ENCODE results near the gene LRCOL1. TPM values are rescaled to one million over a fixed set of nuclear protein-coding genes. Genes with fewer than 3 reads are reported as not detected.

LRCOL1 gene
- total RNA-seq, 6 experiments from 2014 or later: 0.61 to 13.1 (median 6.8) TPM

GRCh38 chr12:132608231-132609171 lies 1.9 kb downstream of the LRCOL1 start:
- DNase-seq (peak; percentile 88 to 94 (median 91)), ATAC-seq (peak; percentile 71 to 77 (median 74))
- 15% methylated on average over 19 of the region's 25 CpGs for WGBS (ENCODE audit: insufficient coverage, low coverage, low lambda C conversion rate, missing lambda C conversion rate)
- TF ChIP-seq POLR2A (IDR thresholded peaks at IDR 0.05) (peak; percentile 69), CTCF (IDR thresholded peaks at IDR 0.05) (no peak)
- Histone ChIP-seq H3K27me3 (no peaks in the 10 kb centered on the region), H3K4me1 (peaks cover 0 to 51% (median 20%) of the 10 kb centered on the region in 4 donors), H3K27ac (peak overlapping the region; percentile 72 to 87 (median 86)), H3K9me3 (no peaks in the 10 kb centered on the region), H3K36me3 (no peaks in the 10 kb centered on the region), H3K4me3 (no peak overlapping the region)
- intact Hi-C loops (cut with DNase I): no loop called here

GRCh38 chr12:132606927-132607326 lies 3.5 kb downstream of the LRCOL1 start:
- 98% methylated on average over 5 of the region's 19 CpGs for WGBS (ENCODE audit: insufficient coverage, low coverage, low lambda C conversion rate, missing lambda C conversion rate)
- Histone ChIP-seq H3K27me3 (no peaks in the 10 kb centered on the region), H3K36me3 (no peaks in the 10 kb centered on the region), H3K9me3 (no peaks in the 10 kb centered on the region), H3K4me1 (peaks cover 0 to 51% (median 20%) of the 10 kb centered on the region in 4 donors), H3K27ac (no peak overlapping the region), H3K4me3 (no peak overlapping the region)
- peak in 1 of 3 donors; percentile 40 for DNase-seq
- intact Hi-C loops (cut with DNase I): no loop called here
- no peak for ATAC-seq
- TF ChIP-seq CTCF (IDR thresholded peaks at IDR 0.05): no peak
- no peak for TF ChIP-seq POLR2A (IDR thresholded peaks at IDR 0.05)

- intact Hi-C loops (cut with DNase I): no loop called here
- ATAC-seq (no peak), DNase-seq (peak in 1 of 3 donors; percentile 37)
- no peaks in the 10 kb centered on the region for H3K36me3 ChIP-seq
- no peak overlapping the region for H3K27ac ChIP-seq
- no peak for TF ChIP-seq POLR2A (IDR thresholded peaks at IDR 0.05)
- TF ChIP-seq CTCF (IDR thresholded peaks at IDR 0.05): no peak
- H3K4me3 ChIP-seq: no peak overlapping the region
- 74% methylated on average over 15 of the region's 16 CpGs for WGBS (ENCODE audit: insufficient coverage, low coverage, low lambda C conversion rate, missing lambda C conversion rate)
- H3K4me1 ChIP-seq: peaks cover 0 to 54% (median 20%) of the 10 kb centered on the region in 4 donors
- H3K27me3 ChIP-seq: no peaks in the 10 kb centered on the region
- no peaks in the 10 kb centered on the region for H3K9me3 ChIP-seq
Observed at GRCh38 chr12:132606466-132606865, 3.9 kb downstream of the LRCOL1 start.

GRCh38 chr12:132605892-132606291 lies 4.5 kb downstream of the LRCOL1 start:
- Histone ChIP-seq H3K9me3 (no peaks in the 10 kb centered on the region), H3K36me3 (no peaks in the 10 kb centered on the region), H3K4me1 (peaks cover 0 to 57% (median 20%) of the 10 kb centered on the region in 4 donors), H3K27me3 (no peaks in the 10 kb centered on the region), H3K4me3 (no peak overlapping the region), H3K27ac (peak overlapping the region; percentile 11 to 90 (median 69))
- no peak for ATAC-seq
- TF ChIP-seq POLR2A (IDR thresholded peaks at IDR 0.05) (no peak), CTCF (IDR thresholded peaks at IDR 0.05) (no peak)
- intact Hi-C loops (cut with DNase I): no loop called here
- WGBS (ENCODE audit: insufficient coverage, low coverage, low lambda C conversion rate, missing lambda C conversion rate): no CpG with 5 or more reads among the region's 18 CpGs
- DNase-seq: peak in 1 of 3 donors; percentile 44
